SH-SY5Y (cell line): ENCODE results near the gene ERICH6B.

ENCODE experiments used
- GATA2 ChIP-seq: IDR thresholded peaks from 2 replicates; pipeline ENCODE4 v1.6.1; 2011; ENCODE audit warnings: mild to moderate bottlenecking, low read depth, low read length
- GATA3 ChIP-seq: IDR thresholded peaks from 2 replicates; pipeline ENCODE4 v1.6.1; 2011; ENCODE audit warnings: low read depth, mild to moderate bottlenecking, low read length, moderate library complexity

Gene ERICH6B

DNA sequence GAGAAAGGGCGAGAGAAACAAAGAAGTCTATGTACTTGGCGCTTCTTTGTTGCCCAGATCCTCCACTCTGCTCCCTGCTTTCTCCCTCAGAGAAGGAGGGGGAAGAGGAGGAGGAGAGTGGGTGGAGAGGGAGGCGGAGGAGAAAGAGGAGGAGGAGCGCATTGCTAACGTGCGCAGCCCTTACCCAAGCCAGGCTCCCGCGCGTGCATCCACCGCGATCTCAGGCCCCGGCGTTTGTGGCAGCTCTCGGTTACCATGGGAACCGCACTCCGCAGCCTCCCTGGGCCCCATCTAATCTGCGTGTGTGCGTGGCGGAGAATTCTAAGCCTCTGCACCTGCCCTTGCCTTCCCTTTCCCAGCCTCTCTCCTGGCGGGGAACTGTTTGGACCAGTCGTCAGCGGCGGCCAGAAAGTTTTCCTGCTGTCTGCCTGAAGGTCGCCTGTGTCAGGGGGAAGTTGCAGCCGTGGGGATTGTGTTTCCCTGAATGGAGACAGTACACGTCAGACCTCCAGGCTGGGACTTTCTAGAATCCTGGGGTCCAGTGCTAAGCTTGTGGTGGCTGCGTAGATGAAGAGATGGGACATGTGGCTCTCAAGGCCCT lies at the start of gene ERICH6B:
ERICH6B (minus strand) TSS at position 239 of the 601 bp plus-strand sequence. CDS start 18,734 bp downstream, outside the sequence.
- no peak for TF ChIP-seq GATA3
- no peak for TF ChIP-seq GATA2

GRCh38 chr13:45662162-45662561 lies 46.6 kb upstream of the ERICH6B start:
- TF ChIP-seq GATA2 (no peak), GATA3 (no peak)

DNA sequence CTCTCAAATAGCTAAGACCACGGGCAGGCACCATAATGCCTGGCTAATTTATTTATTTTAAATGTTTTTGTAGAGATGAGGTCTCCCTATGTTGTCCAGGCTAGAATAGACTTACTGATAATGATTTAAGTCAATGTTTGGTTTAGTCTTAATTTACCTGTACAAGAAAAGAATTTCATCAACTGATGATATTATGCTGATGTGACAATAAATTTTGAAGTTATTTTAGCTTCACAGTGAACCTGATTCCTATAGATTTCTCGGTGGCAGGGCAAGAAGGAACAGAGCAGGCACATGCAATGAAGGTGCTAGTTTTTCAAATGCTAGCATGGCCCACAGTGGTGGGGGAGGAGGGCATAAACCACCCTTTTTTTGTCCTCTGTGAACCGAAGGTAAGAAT lies 44.0 kb upstream of the ERICH6B start:
- no peak for TF ChIP-seq GATA2
- no peak for TF ChIP-seq GATA3

GRCh38 chr13:45658586-45659235 lies 43.2 kb upstream of the ERICH6B start:
- TF ChIP-seq GATA3 (no peak), GATA2 (no peak)

DNA sequence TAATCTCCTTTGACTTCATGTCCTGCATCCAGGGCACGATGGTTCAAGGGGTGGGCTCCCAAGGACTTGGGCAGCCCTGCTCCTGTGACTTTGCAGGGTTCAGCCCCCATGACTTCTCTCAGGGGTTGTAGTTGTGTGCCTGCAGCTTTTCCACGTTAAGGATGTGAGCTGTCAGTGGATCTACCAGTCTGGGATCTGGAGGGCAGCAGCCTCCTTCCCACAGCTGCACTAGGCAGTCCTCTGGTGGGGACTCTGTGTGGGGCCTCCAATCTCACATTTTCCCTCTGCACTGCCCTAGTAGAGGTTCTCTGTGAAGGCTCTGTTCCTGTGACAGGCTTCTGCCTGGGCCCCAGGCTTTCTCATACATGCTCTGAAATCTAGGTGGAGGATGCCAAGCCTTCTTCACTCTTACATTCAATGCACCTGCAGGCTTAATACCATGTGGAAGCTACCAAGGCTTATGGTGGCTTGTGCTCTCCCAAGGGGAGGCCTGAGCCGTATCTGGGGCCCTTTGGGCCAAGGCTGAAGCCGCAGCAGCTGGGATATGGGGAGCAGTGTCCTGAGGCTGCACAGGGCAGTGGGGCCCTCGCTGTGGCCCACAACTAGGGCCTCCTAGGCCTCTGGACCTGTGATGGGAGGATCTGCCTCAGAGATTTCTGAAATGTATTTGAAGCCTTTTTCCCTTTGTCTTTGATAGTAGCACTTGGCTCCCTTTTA lies 39.3 kb upstream of the ERICH6B start:
- no peak for TF ChIP-seq GATA2
- no peak for TF ChIP-seq GATA3

DNA sequence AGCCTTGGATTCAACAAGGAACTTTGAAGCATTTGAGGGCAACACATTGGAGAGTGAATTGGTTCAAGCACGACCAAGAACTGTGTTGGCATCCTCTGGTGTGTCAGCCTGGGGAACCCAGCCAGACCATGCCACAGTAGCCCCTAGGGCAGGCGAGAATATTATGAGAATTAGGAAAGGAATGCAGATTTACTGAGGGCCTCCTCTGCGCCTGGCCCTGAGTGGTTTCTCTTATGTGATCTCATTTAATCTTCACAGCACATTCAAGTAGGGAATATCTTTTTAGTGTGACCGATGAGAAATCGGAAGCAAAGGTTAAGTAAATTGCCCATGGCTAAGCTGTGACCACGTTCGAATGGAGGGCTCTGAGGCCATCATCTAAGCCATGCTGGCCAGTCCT lies 15.3 kb upstream of the ERICH6B start:
- TF ChIP-seq GATA3 (no peak), GATA2 (no peak)

DNA sequence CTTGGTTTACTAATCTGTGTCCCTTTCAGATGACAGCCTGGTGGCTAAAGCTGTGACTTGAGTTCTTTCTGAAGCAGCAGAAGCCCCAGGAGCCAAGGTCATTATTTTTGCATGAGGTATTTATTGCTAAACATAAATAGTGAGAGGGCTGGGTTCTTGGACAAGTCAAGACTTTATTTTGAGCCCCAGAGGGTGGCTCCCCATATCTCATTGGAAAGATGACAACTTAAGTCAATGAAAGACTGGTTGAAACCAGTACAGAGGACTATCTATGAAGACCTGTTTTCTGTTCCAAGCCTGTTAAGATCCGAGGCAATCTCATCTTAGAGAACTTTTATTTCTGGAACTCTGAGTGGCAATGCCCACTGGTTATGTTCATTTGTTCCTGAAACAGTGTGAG lies 14.4 kb upstream of the ERICH6B start:
- TF ChIP-seq GATA2, result no peak
- TF ChIP-seq GATA3, result no peak

GRCh38 chr13:45628094-45628493 lies 12.6 kb upstream of the ERICH6B start:
- TF ChIP-seq GATA3, result no peak
- no peak for TF ChIP-seq GATA2

GRCh38 chr13:45627656-45628055 lies 12.1 kb upstream of the ERICH6B start:
- TF ChIP-seq GATA3 (no peak), GATA2 (no peak)

DNA sequence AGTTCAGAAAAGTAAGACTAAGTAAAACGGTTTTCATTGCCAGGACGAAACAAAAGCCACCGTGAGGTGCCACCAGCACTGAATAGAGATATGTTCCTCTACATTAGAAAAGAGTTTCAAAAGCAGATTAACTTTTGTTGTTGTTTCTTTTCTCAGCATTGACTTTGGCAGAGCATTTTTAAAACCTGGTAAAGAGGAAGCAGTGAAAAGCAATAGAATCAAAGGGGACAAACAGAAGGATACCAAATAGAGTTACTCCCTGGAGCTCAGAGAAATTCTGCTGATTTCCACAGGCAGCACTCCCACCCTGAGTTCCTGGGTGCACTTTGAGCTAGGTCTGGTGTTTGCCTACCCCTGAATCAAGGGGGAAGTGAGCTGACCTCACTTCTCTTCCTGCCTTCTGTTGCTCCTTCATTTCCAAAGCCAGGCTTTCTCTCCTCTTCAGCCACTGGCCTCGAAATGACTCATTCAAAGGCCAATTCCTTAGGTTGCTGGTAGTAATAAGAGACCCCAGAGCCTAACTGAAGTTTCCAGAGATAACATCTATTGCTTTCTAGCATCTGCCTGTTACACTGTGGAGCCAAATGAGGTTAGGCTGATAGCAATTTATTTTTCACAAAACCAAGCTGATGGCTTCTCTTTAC lies 11.3 kb upstream of the ERICH6B start:
- TF ChIP-seq GATA2, result peak; percentile 87
- TF ChIP-seq GATA3, result peak; percentile 70

DNA sequence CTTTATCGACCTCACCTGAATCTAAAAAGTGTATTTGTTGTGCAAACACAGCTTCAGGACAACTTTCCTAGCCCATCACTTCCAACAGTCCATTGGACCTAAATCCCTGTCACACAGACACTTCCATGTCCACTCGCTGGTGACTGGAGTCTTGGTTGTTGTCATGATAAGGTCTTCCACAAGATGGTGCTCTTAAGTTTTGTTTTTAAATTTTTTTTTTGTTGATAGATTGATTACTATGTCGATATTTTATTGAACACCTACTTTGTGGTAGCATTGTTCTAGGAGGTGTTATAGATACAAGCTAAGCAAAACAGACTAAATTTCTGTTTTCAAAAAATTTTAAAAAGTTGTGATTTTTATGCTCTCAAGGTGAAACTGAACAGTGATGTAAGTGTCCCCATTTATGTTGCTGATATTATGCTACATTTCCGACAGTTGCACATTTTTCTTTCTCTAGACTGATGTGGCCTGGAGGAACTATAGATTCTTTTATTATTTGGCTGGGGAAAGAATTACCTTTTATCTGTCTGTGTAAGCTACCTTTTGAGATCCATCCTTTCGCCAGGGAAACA lies 8.1 kb upstream of the ERICH6B start:
- TF ChIP-seq GATA3 (no peak), GATA2 (no peak)

DNA sequence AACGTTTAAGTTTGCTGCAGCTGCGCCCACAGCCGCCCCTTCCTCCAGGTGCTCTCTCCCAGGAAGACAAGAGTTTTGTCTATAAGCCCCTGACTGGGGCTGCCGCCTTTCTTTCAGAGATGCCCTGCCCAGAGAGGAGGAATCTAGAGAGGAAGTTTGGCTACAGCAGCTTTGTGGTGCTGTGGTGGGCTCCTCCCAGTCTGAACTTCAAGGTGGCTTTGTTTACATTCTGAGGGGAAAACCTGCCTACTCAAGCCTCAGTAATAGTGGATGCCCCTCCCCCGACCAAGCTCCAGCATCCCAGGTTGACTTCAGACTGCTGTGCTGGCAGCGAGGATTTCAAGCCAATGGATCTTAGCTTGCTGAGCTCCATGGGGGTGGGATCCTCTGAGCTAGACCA lies 6.4 kb upstream of the ERICH6B start:
- TF ChIP-seq GATA3, result no peak
- TF ChIP-seq GATA2, result no peak

DNA sequence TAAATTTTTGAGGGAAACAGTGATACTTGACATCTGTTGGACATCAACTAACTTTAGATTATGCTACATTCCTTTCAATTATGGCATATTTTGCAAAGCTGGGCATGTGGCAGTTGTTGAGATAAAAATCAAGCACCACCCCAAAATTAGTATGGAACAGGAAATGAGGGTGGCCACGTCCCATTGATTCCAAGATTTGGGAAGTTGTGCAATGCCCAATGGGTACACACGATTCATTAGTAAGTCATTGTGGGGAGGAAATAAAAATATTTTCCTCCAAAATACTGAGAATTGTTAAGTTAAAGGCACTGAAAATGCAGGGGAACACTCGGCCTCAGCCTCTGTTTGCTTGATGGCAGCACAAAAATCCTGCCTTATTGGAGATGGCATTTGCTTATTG lies 7.6 kb downstream of the ERICH6B start:
- TF ChIP-seq GATA3 (no peak), GATA2 (no peak)

GRCh38 chr13:45604892-45605291 lies 10.6 kb downstream of the ERICH6B start:
- no peak for TF ChIP-seq GATA2
- no peak for TF ChIP-seq GATA3

DNA sequence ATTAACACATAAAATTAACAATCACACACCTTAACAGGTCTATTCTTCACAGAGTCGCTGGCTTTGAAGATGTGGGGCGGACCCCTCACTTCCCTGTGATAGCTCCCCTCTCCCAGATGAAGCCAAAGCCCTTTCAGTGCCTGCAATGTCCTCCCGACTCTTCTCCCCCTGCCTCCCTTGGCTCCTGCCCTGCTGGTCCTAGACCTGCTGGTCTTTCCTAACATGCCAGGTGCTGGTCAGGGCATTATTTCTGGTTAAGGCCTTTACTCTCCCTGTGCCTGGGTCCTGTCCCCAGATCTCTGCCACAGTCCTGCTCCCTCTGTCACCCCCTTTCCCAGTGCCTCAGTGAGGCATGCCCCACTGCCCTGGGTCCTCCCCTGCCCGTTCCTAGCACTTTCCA lies 12.2 kb downstream of the ERICH6B start:
- TF ChIP-seq GATA2, result no peak
- no peak for TF ChIP-seq GATA3
